ENCODE data around the gene NPM1.

DNA sequence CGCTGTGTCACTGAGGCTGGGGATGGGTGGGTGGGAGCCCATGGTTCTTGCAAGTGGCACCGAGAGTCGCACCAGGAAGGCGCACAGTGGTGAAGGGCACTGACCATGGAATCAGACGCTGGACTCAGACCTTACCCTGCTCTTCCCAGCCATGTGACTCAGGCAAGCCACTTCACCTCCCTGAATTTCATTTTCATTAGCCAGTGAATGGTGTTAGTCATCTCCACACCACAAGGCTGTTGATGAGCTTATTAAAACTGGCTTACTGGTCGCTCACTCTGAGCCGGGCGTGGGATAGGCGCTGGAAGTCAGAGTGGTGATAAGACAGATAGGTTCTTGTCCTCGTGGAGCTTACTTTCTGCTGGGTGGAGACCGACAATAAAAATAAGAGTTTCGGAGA lies 56.9 kb downstream of the NPM1 start:
- TF ChIP-seq, protein P1, sequence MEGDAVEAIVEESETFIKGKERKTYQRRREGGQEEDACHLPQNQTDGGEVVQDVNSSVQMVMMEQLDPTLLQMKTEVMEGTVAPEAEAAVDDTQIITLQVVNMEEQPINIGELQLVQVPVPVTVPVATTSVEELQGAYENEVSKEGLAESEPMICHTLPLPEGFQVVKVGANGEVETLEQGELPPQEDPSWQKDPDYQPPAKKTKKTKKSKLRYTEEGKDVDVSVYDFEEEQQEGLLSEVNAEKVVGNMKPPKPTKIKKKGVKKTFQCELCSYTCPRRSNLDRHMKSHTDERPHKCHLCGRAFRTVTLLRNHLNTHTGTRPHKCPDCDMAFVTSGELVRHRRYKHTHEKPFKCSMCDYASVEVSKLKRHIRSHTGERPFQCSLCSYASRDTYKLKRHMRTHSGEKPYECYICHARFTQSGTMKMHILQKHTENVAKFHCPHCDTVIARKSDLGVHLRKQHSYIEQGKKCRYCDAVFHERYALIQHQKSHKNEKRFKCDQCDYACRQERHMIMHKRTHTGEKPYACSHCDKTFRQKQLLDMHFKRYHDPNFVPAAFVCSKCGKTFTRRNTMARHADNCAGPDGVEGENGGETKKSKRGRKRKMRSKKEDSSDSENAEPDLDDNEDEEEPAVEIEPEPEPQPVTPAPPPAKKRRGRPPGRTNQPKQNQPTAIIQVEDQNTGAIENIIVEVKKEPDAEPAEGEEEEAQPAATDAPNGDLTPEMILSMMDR (IDR thresholded peaks at IDR 0.05), result no peak
- no peak for TF ChIP-seq POLR2A (IDR thresholded peaks at IDR 0.05)
- no peak for TF ChIP-seq POLR2AphosphoS5 (IDR thresholded peaks at IDR 0.05)

Measured in gastroesophageal sphincter (tissue), 3 donors.